Ascending aorta (tissue), 2 donors: ENCODE results near the gene NFASC. TPM values are rescaled to one million over a fixed set of nuclear protein-coding genes. Genes with fewer than 3 reads are reported as not detected.
A peak's percentile ranks its signal among the peaks of the same experiment; 100 is the strongest.

ENCODE experiments used
- DNase-seq, 2 donors: peaks; one replicate each; pipeline ENCODE4 v3.0.0-alpha.2; 2019; ENCODE audit warnings: low spot score in 2 of 2
- H3K27ac ChIP-seq, 2 donors: fragments of 200-600 bp; sonication (generic); one replicate each; pipeline ENCODE4 v1.5.1; 2016 to 2017; ENCODE audit warnings: mild to moderate bottlenecking in 1 of 2
- H3K27me3 ChIP-seq: fragments of 200-600 bp; sonication (generic); one replicate; pipeline ENCODE4 v1.5.1; 2017
- H3K36me3 ChIP-seq, 2 donors: fragments of 200-600 bp; sonication (generic); one replicate each; pipeline ENCODE4 v1.5.1; 2016
- H3K4me1 ChIP-seq, 2 donors: fragments of 200-600 bp; sonication (generic); one replicate each; pipeline ENCODE4 v1.5.1; 2016 to 2017; ENCODE audit warnings: mild to moderate bottlenecking in 1 of 2
- H3K4me3 ChIP-seq, 2 donors: fragments of 200-600 bp; sonication (generic); one replicate each; pipeline ENCODE4 v1.5.1; 2016 to 2017; ENCODE audit warnings: mild to moderate bottlenecking in 1 of 2
- H3K9me3 ChIP-seq, 2 donors: fragments of 200-600 bp; sonication (generic); one replicate each; pipeline ENCODE4 v1.5.1; 2016
- CTCF ChIP-seq, 3 experiments: fragments of 200-600 bp in 2 of 3; fragments of 450-650 bp in 1 of 3; sonication (generic) in 2 of 3; IDR thresholded peaks; one replicate each; pipeline ENCODE4 v1.5.1; 2016 to 2019; ENCODE audit warnings: antibody characterized with exemption in 3 of 3, mild to moderate bottlenecking in 1 of 3, moderate library complexity in 1 of 3
- intact Hi-C: fragments of 100-400 bp; cut with DNase I; formaldehyde crosslinking; loops from one replicate; pipeline ENCODE4 v1.15.1; 2023
- total RNA-seq: library from RNA; depleted of rRNA; stranded (reverse); fragments of >200 nt; gene quantifications from one replicate; pipeline ENCODE4 v1.1.0, GENCODE V29; 2016

Gene NFASC
- total RNA-seq, 1 donor from 2014 or later, result 44.0 TPM

- intact Hi-C loops, result no loop called here
- Histone ChIP-seq H3K36me3 (no peaks in the 10 kb centered on the region), H3K27ac (no peak overlapping the region), H3K9me3 (no peaks in the 10 kb centered on the region), H3K27me3 (no peaks in the 10 kb centered on the region), H3K4me1 (no peaks in the 10 kb centered on the region), H3K4me3 (no peak overlapping the region)
- TF ChIP-seq CTCF (IDR thresholded peaks at IDR 0.05), result no peak
- peak in 1 of 2 donors; percentile 21 for DNase-seq
Observed at GRCh38 chr1:204927673-204928641, 57.3 kb downstream of the NFASC start.

GRCh38 chr1:204928671-204929486 lies 58.2 kb downstream of the NFASC start:
- DNase-seq, result peak in 1 of 2 donors; percentile 9
- Histone ChIP-seq H3K27me3 (no peaks in the 10 kb centered on the region), H3K4me3 (no peak overlapping the region), H3K36me3 (no peaks in the 10 kb centered on the region), H3K9me3 (no peaks in the 10 kb centered on the region), H3K4me1 (no peaks in the 10 kb centered on the region), H3K27ac (no peak overlapping the region)
- intact Hi-C loops, result no loop called here
- no peak for TF ChIP-seq CTCF (IDR thresholded peaks at IDR 0.05)

- Histone ChIP-seq H3K4me1 (no peaks in the 10 kb centered on the region), H3K36me3 (no peaks in the 10 kb centered on the region), H3K27me3 (no peaks in the 10 kb centered on the region), H3K9me3 (no peaks in the 10 kb centered on the region), H3K27ac (no peak overlapping the region), H3K4me3 (no peak overlapping the region)
- no peak for TF ChIP-seq CTCF (IDR thresholded peaks at IDR 0.05)
- peak in 1 of 2 donors; percentile 24 for DNase-seq
- intact Hi-C loops, result no loop called here
Observed at GRCh38 chr1:204929487-204930154, 59.0 kb downstream of the NFASC start.

GRCh38 chr1:204930155-204930523 lies 59.5 kb downstream of the NFASC start:
- DNase-seq, result peak in 1 of 2 donors; percentile 15
- no peaks in the 10 kb centered on the region for H3K36me3 ChIP-seq
- no peaks in the 10 kb centered on the region for H3K9me3 ChIP-seq
- no peaks in the 10 kb centered on the region for H3K4me1 ChIP-seq
- H3K4me3 ChIP-seq, result no peak overlapping the region
- no peaks in the 10 kb centered on the region for H3K27me3 ChIP-seq
- no peak overlapping the region for H3K27ac ChIP-seq
- intact Hi-C loops, result no loop called here
- TF ChIP-seq CTCF (IDR thresholded peaks at IDR 0.05), result no peak

GRCh38 chr1:204931313-204931712 lies 60.7 kb downstream of the NFASC start:
- no peaks in the 10 kb centered on the region for H3K27me3 ChIP-seq
- intact Hi-C loops, result no loop called here
- DNase-seq, result no peak
- no peak overlapping the region for H3K4me3 ChIP-seq
- no peaks in the 10 kb centered on the region for H3K4me1 ChIP-seq
- H3K36me3 ChIP-seq, result no peaks in the 10 kb centered on the region
- H3K27ac ChIP-seq, result no peak overlapping the region
- TF ChIP-seq CTCF (IDR thresholded peaks at IDR 0.05), result no peak
- no peaks in the 10 kb centered on the region for H3K9me3 ChIP-seq
